Activated naive CD8-positive, alpha-beta T cell treated with anti-CD3 and anti-CD28 coated beads, Interleukin-2, amount 50 U/mL, for 16 hours (primary cell): ENCODE data around the gene TYSND1.
"Not testable (repeated sequence)": the region's sequence is repeated elsewhere in the genome, so short reads cannot be mapped to it uniquely, and the experiment has no call there.

Source experiments
- DNase-seq: peaks from one replicate; pipeline ENCODE4 v3.0.0-alpha.2; 2020; ENCODE audit warnings: low read depth, low spot score

The TYSND1 gene

GRCh38 chr10:70109064-70109729 is 37.3 kb downstream of the TYSND1 start:
- DNase-seq: no peak

DNA sequence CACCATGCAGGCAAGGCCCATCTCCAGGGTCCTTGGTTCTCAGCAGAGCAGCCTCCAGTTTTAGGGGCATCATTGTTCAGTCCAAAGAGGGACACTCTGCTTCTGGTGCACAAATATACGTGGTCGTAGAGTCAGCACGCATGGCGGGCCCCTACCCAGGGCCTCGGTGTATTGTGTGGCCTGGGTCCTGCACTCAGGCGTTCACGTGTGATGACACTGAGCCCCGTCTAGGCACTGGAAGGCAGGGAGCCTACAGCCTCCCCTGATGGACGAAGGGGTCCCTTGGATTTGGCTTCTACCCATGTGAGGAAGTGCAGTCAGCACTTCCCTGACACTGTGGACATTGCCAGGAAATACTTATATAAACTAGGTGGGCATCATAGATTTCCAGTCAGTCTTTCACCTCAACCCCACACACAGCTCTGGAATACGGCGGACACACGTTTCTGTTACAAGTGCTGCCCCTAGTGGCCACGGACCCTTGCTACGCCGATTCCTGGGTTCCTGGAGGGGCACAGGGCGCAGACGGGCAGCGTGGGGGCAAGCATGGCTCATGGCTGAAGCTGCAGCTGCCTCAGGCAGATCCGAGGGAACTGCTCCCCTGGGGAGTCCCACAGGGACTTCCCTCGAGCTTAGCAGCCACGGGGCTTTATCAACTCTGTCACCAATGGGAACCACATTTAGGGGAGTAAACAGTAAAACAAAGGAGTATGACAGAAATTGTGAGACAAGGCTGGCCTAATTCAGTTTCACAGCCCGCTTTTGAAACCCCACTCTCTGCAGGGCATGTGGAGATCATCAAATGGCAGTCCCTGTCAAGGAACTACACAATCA is 39.3 kb downstream of the TYSND1 start:
- no peak for DNase-seq

DNA sequence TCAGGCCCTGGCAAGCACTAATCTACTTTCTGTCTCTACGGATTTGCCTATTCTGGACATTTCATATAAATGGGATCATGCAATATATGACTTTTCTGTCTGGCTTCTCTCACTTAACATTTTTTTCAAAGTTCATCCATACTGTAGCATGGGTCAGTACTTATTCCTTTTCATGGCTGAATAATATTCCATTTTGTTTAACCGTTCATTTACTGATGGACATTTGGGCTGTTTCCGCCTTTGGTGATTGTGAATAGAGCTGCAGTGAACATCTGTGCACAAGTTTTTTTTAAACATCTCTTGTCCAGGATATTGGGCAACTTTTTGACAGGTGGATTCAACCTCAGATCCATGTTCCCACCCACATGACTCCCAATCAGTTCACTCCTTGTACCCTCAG is 44.8 kb downstream of the TYSND1 start:
- no peak for DNase-seq

- DNase-seq: not testable (repeated sequence)
Measured at GRCh38 chr10:70101068-70101562, 45.4 kb downstream of the TYSND1 start.

DNA sequence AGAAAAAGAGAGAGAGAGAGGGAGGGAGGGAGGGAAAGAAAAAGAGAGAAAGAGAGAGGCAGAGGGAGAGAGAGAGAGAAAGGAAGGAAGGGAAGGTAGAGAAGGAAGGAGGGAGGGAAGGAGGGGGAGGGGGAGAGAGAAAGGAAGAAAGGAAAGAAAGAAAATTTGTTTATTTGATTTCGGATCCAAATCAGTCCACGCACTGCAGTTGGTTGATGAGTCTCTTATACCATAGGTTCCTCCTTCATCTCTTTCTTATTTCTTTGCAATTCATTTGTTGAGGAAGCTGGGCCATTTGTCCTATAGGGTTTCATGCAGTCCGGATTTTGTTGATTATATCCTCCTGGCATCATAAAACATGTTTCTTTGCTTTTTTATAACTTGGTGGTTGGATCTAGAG is 48.2 kb downstream of the TYSND1 start:
- DNase-seq: no peak

- no peak for DNase-seq
Measured at GRCh38 chr10:70097459-70097858, 49.0 kb downstream of the TYSND1 start.

DNA sequence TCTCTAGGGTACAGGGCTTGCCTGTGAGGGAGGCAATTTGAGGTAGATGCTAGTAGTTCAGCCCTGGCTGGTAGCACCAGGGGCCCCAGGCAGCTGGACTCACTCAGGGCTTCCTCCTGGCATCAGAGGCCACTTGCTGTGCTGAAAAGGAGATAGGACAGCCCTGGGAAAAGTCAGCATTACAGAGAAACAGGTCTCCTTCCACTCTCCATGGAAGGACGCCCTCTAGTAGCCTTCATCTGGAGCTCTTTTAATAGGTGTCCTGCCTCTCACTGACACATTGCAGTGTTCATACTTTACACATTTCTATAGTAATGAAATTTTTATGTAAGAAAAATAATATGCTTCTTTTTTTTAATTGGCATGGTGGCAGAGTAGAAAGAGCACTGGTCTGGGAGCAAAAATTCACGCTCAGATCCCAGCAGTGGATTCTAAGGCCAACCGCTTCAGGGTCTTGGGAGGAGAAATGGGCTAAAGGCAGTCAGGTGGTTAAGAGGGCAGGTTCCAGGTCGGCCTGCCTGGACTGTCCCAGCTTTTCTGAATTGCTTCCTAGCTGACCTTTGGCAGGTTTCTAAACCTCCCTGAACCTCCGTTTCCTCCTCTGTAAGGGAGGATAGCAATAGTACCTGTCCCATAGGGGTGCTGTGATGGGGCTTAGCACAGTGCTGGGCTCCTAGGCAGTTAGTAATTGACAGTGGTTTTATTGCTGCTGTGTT is 49.6 kb downstream of the TYSND1 start:
- DNase-seq: no peak

GRCh38 chr10:70096016-70096704 is 50.3 kb downstream of the TYSND1 start:
- no peak for DNase-seq

- DNase-seq: no peak
Measured at GRCh38 chr10:70094250-70094649, 52.2 kb downstream of the TYSND1 start.

- no peak for DNase-seq
Measured at GRCh38 chr10:70093335-70093944, 53.1 kb downstream of the TYSND1 start.

DNA sequence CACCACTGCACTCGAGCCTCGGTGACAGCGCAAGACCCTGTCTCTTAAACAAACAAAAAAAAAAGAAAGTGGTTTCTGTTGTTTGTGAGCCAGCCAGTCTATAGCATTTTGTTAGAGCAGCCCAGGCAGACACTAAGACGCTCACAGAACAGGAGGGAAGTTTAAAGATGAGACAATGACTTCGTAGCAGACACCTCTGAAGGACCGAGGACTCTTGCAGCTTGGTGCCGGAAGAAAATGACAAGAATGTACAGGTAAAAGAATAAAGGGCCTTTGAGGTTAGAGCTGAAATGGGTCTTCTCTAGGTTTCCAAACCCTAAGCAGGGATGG is 54.1 kb downstream of the TYSND1 start:
- no peak for DNase-seq

DNA sequence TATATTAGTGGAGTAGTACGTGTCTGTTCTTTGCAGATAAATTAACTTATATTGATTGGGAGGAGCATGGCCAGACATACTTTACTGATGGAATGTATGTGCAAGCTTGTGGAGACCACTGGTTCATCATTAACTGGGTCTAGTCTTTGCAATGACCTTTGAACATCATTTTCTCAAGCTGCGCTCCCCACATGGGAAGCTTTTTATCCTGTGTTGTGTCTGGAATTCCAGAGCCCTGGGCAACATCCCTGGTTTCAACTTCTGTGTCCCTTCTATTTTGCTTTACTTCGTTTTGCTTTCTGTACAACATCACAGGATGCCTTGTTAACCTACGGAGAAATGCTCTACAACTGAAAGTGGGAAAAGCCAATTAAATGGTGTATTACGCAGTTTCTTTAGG is 55.5 kb downstream of the TYSND1 start:
- DNase-seq: no peak

DNA sequence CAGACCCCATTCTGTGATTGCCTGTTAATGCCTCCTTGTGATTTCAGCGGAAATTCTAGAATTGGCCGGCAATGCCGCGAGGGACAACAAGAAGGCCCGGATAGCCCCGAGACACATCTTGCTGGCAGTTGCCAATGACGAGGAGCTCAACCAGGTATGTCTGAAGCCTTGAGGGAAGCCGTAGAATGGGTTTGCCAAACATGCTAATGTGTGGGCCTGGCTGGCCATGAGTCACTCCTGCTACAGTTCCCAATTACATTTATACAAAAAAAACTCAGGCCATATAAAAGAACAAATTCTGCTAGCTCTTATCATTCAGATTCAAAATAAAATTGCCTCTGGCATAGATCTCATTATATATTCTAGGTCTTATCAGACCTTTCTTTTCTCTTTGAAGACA is 56.5 kb downstream of the TYSND1 start:
- no peak for DNase-seq

GRCh38 chr10:70088308-70088698 is 58.2 kb downstream of the TYSND1 start:
- no peak for DNase-seq
